Fibroblast of villous mesenchyme (primary cell): ENCODE results near the gene KIF23. TPM values are rescaled to one million over a fixed set of nuclear protein-coding genes. Genes with fewer than 3 reads are reported as not detected.

Experiments
- DNase-seq: peaks from one replicate; pipeline ENCODE4 v3.0.0-alpha.2; 2010; ENCODE audit warnings: low read depth
- H3K4me3 ChIP-seq: 2 replicates; pipeline ENCODE4 v1.5.1; 2011; ENCODE audit warnings: low read depth, mild to moderate bottlenecking, low read length
- CTCF ChIP-seq: IDR thresholded peaks from 2 replicates; pipeline ENCODE4 v1.5.1; 2012; ENCODE audit warnings: low read depth, mild to moderate bottlenecking, low read length; ENCODE audit not compliant: insufficient read depth
- total RNA-seq: library from RNA; depleted of rRNA; stranded (reverse); fragments of >200 nt; gene quantifications from 2 replicates; pipeline ENCODE4 v1.2.3, GENCODE V29; 2012

The KIF23 gene
- total RNA-seq, 1 donor, result 60.5 TPM

DNA sequence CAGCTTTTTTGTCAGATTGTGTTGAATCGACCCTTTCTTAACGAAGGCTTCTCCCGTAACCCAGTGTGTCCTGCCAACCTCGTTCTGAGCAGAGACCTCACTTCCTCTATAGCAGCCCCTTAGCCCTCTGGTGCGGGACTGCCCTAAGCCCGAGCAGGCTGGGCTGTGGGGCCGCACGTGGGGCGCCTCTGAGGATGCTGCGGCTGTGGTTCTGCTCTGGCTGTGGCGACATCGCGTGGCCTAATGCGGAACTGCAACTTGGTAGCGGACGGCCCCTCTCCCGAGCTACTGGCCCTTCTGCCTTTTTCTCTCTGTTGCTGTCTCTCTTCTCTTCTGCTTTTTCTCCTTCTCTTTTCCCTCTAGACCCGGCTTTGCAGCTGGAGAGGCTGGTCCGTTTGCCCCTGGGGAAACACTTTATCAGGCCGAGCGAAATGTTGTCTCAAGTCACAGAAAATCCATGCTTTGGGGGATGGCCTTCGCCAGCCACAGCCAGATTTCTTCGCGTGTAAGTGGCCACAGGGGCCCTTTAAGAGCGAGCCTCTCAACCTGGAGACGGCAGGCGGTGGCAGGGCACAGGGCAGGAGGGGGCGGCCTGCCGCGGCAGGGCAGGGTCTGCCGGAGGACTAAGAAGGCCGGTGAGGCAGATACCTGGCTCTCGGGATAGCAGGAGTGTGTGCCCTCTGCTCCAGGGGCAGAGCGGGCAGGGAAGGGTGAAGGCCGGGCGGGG lies 19.4 kb upstream of the KIF23 start:
- peak; percentile 76 for DNase-seq
- peak; percentile 93 for TF ChIP-seq CTCF
- no peak overlapping the region for H3K4me3 ChIP-seq

DNA sequence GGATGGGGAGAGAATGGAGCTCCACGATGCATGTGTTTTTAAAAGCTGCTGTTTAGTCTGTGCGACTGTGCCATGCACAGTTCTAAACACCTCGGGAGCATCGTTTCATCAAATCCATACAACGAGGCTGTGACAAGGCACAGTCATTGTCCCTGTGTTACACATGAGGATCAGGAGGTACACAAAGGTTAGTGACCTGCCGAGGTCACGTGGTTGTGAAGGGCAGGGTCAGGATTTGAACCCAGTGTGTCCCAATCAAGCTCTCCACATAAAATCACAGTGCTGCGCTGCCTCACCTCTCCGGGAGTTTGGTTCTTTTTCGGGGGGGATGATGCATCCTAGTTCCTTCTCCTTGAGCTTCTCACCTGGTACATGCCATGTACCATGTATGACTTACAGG lies 18.7 kb upstream of the KIF23 start:
- H3K4me3 ChIP-seq, result no peak overlapping the region
- no peak for TF ChIP-seq CTCF
- no peak for DNase-seq

- TF ChIP-seq CTCF, result no peak
- no peak overlapping the region for H3K4me3 ChIP-seq
- no peak for DNase-seq
Measured at GRCh38 chr15:69395991-69396390, 18.2 kb upstream of the KIF23 start.

DNA sequence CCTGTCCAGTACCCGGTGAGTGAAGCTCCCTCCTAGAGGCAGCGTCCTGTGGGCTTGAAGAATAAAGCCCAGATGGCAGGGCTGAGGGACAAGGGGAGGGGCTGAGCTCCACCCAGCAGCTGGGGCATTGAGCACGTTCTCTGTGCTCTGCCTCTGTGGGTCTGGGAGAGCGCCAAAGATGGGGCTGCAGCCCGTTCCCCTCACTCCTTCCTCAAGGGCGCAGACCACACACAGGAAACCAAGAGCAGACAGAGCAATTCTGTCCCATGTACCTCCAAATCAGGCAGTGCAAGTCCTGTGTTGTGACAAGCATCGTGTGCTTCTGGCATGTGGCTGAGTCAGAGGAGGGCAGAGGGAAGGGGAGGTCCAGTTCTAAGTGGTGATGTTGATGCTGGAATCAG lies 15.7 kb upstream of the KIF23 start:
- TF ChIP-seq CTCF, result no peak
- no peak for DNase-seq
- no peak overlapping the region for H3K4me3 ChIP-seq

- DNase-seq, result no peak
- TF ChIP-seq CTCF, result no peak
- no peak overlapping the region for H3K4me3 ChIP-seq
Measured at GRCh38 chr15:69400850-69401249, 13.3 kb upstream of the KIF23 start.

- H3K4me3 ChIP-seq, result no peak overlapping the region
- TF ChIP-seq CTCF, result no peak
- no peak for DNase-seq
Measured at GRCh38 chr15:69402816-69403215, 11.3 kb upstream of the KIF23 start.

DNA sequence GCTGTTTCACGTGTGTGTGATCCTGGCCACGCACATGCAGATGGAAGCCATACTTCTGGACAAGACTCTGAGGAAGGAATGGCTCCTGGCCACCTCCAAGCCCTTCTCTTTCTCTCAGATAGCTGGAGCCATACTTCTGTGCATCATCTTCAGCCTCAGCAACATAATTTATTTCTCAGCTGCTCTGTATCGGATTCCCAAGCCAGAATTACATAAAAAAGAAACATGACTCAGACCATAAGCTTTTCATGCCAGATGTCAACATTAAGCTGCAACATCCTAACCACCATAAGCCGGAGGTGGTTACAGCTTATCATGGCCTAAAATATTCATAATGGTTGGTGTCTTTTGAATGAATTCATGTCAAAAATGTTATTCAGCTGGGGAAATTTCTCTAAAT lies 10.6 kb upstream of the KIF23 start:
- no peak overlapping the region for H3K4me3 ChIP-seq
- TF ChIP-seq CTCF, result no peak
- DNase-seq, result peak; percentile 95
